GM21526 (cell line): ENCODE data around the gene TBC1D22A.
"Not testable (repeated sequence)": the region's sequence is repeated elsewhere in the genome, so short reads cannot be mapped to it uniquely, and the experiment has no call there.

Experiments used
- ATAC-seq: cut with Tn5 transposase; IDR thresholded peaks from one replicate; pipeline ENCODE4 v1.9.1; 2021; ENCODE audit warnings: moderate library complexity; ENCODE audit not compliant: unreplicated experiment, low FRiP score

Gene TBC1D22A

DNA sequence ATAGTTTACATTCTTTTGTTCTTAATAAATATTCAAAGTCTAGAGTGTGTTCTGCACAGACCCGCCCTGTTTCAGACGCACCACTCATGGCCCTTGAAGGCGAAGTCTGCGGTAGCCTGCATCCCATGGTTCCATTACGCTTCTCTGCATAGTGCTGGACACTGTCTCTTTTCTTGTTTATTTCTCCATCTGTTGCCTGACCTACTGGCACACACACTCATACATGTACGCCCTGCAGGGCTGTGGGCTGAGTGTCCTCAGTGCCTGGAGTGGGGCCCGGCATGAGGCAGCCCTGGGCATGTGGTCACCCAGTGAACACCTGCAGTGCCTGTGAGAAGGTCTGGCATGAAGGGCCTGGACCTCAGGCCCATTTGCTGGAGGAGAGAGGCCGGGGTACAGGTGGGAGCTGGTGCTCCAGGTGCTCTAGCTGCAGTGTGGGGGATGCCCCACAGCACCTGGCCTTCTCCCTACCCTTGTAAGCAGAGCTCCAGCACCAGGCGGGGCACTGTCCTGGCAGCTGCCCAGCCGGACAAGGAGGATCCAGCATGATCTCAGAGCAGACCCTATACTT, 404.1 kb downstream of the TBC1D22A start:
- no peak for ATAC-seq

DNA sequence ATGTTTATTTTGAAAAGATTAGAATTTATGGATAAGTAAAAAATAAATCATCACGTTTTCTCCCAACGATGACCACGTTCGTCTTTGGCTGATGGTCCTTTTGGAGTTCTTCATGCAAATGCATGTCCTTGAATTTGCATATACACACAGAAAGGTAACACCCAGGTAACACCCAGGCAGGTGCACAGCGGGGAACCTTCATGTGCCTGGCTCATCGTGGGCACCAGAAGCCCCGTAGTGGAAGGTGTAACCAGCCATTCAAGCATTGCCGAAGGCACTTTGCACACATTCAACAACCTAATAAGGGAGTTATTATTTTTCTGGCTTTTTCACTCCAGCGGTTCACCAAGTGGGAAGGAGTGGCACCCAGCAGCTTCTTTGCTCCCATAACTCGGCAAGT, 404.6 kb downstream of the TBC1D22A start:
- ATAC-seq = no peak

DNA sequence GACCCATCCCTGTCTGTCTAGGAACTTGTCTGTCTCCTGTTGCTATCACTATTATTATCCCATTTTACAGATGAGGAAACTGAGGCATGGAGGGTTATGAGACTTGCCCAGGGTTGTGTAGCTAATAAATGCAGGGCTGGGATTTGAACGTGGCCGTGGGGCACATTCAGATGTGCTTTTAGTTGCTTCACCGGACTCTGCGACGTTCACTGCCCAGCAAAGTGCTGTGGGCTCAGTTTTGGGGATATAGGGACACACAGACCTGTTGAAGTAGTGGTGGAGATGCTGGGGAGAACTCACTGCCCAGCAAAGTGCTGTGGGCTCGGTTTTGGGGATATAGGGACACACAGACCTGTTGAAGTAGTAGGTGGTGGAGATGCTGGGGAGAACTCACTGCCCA, 405.5 kb downstream of the TBC1D22A start:
- ATAC-seq = not testable (repeated sequence)

DNA sequence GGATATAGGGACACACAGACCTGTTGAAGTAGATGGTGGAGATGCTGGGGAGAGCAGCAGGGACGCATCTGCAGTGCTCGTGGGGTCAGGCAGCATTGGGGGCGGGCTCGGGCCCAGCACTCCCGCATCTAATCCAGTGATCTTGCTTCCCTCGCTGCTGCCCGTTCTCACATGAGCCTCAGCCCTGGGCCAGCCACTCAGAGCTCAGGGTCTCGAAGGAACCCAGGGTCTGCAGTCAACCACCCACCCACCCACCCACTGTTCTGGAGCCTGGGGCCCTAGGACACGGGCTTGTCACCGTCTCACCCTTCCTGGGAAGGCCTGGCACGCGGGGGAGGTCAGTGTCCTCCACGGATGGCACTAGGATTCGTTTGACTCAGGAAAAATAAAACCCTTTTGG, 406.0 kb downstream of the TBC1D22A start:
- no peak for ATAC-seq

DNA sequence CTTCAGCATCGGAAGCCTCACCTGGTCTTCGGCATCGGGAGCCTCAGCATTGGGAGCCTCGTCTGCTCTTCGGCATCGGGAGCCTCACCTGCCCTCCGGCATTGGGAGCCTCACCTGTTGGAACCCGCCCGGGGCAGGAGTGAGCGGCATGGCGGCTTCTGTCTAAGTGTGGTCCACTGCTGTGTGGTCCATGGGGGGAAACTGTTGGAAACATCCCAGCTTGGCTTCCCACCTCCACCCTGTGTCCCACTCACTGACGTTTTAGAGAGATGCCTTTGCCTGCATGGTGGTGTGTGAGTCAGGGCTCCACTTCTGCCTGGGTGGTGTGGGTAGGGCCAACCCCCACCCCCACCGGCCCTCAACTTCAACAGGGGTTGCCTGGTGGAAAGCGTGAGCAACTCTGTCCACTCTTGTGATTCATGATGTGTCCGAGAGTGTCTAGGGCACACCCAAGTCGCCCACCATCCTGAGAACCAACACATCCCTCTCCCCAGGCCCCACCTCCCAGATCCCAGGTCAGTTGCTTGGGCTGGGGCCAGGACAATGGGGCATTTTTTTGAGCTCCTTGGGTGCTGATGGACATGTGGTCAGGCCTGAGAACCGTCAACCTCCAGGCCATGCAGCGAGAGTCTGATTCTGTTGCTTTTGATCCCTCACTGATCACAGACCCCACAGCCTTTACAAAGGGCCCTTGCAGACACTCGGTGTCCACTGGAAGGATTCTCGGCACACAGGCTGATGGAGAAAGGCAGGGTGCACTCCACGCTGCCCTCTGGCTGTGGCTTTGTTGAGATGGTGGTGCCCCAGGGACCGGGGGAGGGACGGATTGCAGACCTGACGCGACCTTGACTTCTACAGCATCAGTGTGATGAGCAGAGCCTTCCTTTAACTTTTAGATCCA, 406.7 kb downstream of the TBC1D22A start:
- ATAC-seq = no peak

DNA sequence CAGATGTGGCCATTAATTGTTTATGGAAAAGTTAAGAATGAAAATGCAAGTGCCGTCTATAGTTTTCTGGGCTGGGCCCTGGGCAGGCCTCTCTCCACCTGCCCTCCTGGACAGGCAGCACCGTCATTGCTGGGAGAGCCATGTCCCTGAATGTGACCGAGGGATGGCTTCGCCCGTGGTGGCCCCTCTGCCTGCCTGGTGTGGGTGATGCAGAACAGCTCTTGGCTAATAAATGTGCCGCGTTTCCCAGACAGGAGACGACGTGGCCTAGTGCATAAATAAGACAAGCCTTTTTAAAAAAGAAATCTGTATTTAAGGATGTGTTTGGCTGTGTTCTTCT, 407.3 kb downstream of the TBC1D22A start:
- ATAC-seq = no peak

DNA sequence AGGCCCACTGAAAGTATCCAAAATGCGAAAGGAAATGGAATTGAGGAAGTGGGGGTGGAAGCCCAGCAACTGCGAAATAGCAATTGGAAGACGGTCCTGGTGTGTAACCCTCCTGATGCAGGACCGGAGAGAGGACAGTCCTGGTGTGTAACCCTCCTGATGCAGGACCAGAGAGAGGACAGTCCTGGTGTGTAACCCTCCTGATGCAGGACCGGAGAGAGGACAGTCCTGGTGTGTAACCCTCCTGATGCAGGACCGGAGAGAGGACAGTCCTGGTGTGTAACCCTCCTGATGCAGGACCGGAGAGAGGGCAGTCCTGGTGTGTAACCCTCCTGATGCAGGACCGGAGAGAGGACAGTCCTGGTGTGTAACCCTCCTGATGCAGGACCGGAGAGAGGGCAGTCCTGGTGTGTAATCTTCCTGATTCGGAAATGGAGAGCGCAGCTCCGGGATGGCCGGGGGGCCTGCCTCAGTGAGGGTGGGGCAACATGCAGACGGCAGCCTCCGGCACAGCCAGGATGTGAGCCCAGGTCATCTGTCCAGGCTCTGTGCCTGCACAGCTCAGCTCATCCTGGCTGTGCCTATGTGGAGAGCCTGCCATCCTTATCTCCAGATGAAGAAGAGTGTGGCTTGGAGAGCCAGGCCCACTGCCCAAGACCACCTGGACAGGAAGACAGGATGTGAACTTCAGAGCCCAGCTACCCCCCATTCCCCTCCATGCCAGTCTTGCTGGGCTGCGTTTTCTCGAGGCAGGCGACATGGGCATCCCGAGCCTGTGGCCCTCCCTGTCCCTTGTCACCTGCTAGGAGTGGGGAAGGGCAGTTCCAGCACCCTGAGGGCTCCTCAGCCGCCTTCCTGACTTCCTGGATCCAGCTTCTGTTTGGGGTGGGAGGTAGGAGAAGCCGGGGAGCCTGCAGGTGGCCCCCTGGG, 408.3 kb downstream of the TBC1D22A start:
- ATAC-seq = not testable (repeated sequence)

DNA sequence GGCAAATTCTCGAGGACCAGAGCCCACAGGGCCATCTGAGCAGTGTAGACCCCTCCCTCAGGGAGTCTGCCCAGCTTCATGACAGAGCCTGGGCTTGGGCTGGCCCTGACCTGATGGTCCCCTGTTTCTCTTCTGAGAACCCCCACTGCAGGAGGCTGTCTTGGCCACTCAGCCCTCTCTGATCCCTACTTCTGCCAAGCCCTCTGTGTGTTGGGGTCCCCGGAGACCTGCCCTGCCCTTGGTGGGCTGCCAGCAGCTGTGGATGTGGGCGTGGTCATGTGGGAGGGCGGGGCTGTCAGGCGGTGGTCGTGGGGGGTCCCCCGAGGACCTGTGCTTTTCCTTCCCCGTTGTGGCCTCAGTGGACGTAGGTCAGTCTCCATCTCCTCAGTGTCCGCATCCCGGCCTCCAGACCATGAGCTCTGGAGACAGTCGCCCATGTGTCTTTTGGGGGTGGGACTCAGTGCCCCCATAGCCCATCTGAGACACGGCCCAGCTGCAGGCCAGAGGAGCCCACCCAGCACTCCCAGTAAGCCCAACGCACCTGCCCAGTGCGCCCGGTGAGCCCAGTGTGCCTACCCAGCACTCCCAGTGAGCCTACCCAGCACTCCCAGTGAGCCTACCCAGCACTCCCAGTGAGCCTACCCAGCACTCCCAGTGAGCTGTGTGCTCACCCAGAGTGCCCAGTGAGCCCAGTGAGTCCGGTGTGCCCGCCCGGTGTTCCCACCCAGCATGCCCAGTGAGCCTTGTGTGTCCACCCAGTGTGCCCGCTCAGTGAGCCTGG, 409.2 kb downstream of the TBC1D22A start:
- no peak for ATAC-seq

DNA sequence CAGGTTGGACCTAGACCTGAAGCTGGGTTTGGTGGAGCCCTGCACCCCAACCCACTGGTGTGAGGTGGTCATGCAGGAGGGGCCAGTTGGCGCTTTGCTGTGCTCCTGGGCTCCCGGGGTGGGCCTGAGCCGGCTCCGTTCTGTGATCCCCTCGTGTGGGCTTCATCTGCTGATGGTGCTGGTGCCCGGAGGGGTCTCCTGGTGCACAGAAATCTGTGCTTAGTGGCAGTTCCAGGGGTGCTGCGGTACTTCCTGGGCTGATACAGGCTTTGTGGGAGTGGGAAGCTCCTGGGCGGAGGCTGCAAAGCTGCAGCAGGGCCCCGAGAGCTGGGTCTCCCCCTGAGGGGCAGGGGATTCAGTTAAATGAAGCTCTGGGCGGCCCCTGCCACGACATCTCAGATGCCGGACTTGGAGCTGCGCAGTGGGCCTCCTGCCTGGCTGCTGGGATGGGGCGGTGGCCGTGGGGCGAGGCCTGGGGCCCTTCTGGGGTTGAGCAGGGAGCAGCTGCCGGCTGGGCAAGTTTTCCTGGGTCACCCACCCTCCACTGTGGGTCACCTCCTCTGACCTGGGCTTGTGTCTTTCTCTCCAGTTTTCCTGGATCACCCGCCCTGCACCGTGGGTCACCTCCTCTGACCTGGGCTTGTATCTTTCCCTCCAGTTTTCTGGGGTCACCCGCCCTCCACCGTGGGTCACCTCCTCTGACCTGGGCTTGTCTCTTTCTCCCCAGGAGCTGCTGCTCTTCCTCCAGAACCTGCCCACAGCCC, 410.5 kb downstream of the TBC1D22A start:
- ATAC-seq = no peak

DNA sequence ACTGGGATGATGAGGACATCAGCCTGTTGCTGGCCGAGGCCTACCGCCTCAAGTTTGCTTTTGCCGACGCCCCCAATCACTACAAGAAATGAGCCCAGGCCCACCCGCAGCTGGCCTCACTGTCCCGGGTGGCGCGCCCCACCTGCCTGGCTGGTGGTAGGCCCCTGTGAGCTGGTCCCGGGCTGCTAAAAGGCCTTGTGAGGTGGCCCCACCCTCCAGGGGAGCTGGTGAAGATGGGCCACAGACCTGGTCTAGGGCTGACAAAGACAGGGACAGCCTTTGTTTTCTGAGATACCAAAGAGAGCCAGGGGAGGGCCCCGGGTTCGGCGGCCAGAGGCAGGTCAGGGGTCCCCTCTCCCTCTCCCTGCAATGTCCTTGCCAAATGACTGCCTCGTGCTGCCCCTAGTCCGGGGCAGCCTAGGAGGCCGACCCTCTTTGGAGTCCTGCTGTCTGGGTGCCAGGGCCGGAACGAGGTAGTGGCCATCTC, 411.1 kb downstream of the TBC1D22A start:
- ATAC-seq = no peak

DNA sequence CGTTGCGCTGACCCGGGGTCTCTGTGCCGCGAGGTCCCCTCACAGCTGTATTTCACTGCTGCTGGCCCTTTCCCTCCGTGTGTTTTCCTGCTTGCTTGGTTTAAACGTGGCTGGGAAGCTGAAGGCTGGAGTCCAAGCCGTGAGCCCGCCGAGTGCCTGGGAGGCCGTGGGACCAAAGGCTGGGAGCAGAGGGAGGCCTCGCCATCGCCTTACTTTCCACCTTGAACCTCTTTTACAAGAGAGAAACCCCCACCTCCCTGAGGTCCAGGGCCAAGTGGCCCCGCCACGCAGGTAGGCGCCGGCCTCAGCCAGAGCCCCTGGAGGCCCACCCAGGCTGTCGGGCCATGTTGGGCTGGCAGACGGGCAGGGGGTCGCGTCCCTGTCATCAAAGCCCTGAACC, 411.6 kb downstream of the TBC1D22A start:
- no peak for ATAC-seq

DNA sequence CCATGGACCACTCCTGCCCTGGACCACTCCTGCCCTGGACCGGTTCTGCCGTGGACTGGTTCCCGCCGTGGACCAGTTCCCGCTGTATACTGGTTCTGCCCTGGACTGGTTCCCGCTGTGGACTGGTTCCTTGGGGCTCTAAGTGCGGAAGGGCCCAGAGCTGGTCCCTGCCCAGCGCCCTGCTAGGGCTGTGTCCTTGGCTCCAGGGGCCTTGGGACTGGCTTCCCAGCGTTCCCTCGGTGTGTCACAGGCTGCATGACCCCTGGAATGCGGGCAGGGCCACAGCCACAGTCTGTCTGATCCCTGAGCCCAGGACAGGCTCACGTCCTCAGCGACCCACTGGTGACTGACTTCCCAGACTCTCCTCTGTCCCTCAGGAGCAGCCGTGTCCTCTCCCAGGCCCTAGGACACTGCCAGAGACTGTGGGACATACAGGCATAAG, 412.2 kb downstream of the TBC1D22A start:
- no peak for ATAC-seq

DNA sequence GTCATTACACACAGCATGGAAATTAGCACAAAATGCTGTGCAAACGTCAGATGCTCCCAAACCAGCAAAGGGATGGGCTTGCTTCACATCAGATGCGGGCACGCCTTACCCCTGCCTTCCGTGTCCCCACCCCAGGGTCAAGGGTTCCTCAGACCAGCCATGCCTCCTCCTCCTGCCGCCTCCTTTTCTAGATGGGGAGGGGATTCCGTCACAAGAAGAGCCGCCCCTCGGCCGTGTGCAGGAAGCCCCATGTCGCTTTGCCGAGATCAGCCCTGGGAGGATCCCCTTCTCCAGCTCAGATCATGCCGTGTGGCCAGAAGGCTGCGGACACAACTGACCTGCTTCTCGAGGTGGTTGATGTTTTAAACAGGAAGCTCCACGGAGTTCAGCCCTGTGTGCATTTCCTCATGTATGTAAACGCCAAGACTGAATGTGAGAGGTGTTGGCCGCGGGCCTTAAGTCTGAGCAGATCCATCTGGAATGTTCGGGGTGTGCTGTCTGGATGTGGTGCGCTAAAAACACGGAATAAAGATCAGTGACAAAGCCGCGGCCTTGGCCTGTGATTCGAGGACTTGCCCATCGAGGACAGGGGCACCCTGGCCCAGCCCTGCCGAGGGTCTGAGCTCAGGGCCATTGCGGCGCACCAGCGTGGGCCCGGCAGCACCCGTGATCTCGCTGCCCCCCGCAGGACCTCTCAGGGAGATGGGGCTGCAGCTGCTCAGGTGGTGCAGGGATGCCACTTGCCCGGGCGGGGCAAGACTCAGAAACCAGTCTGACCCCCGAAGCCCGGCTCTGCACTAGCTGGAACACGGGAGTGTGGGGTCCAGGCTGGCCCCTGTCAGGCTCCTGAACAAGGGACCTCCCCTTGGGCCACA, 412.9 kb downstream of the TBC1D22A start:
- ATAC-seq = no peak

DNA sequence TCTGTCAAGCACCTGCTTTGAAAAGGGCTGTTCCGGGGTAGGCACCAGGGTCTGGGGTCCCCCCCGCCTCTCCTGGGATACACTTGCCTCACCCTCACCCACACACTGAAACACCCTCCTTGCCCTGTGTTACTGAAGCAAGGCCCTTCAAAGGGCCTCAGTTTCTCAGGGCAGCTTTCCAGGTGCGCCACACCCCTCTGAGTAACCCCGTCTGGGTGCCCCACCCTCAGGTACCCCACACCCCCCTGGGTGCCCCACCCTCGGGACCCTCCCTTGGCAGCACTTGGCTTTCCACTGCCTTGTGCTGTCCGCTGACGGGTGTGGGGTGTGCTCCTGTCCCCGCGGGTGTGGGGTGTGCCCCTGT, 413.6 kb downstream of the TBC1D22A start:
- ATAC-seq = no peak

DNA sequence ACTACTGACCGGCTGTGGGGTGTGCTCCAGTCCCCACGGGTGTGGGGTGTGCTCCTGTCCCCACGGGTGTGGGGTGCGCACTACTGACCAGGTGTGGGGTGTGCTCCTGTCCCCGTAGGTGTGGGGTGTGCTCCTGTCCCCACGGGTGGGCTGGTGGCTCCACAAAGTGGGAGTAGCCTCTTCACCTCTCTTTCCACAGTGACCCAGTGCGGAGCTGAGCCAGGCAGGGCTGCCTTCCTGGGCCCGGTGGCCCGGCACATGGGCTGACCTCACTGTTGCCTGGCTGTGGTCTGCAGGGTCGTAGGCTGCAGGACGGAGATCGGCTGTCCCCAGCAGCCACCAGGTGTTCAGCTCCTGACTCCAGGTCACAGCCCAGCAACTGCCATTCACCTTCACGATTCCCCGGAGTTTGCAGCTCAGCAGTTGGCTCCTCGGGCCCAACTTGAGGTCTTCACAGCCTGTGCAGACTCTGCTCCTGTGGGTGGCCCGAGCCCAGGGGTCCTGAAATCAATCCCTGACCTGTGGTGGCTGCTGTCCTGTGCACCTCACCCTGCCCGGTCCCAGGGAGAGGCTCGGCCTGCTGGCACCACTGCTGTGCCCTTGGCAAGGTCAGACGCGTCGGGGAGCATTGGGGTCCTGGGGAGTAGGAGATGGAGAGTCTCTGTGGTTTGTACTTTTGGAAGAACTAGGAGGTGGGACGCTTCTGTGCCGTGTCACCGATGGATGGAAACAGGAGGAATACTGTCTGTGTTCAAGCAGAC, 414.3 kb downstream of the TBC1D22A start:
- no peak for ATAC-seq

DNA sequence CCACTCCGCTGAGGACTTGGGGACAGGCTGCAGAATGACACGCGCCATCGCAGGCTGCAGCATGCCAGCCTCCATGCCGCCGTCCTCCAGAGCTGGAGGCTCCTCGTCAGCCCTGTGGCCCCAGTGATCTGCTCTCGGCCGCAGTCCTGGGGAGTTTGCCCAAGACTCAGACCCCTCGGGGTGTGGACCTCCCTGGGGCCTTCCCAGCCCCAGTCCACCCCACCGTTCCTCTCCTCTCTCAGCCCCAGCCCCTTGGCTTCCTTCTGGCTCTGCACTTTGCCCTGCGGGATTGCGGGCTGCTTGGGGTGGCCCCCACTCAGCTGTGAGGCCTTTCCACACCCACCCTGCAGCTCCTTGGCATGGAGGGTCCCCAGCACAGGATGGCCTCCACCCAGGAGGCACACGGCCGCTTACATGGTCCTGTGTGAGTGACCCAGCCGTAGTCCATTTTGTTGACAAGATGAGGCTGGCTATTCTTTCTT, 414.9 kb downstream of the TBC1D22A start:
- no peak for ATAC-seq

DNA sequence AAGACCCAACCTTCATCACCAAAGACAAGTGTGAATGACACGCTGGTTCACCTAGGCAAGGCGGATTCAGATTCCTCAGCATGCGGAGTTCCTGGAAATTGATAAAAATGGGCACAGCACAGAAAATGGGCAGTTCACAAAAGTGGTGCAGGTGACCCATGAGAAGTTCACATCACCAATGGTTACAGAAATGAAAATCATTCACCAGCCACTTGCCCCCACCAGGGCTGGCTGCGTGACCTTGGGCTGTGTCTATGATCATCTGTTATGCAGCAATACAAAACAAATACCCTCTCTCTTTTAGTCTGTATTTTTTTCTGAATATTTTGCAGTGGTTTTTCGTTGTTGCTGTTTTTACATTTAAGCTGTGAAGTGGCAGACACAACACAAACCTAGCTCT, 415.9 kb downstream of the TBC1D22A start:
- no peak for ATAC-seq

DNA sequence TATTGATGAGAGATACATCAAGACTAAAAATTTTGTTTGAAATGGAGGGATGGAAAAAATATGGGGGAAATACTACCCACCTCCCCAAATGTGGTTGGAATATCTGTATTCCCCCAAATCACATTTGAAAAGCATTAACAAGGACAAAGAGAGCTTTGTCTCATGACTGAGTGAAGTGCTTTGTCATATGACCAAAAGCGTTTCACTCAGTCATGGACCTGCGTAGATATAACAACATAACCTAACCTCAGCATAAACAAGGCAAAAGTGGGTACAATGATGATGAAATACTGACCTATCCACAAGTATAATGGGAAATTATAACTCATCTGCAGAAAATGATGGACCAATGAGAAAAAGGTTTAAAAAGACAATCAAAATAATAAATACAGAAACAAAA, 418.3 kb downstream of the TBC1D22A start:
- no peak for ATAC-seq
